Keratinocyte (primary cell): ENCODE measurements around the gene PLBD2. TPM values are rescaled to one million over a fixed set of nuclear protein-coding genes. Genes with fewer than 3 reads are reported as not detected.

Experiments used
- DNase-seq: peaks from one replicate; pipeline ENCODE4 v3.0.0-alpha.2; 2011; ENCODE audit warnings: low read depth, missing footprints, low spot score
- FAIRE-seq: peaks from 2 replicates; lab custom pipeline; 2011; peaks lifted over from hg19 to GRCh38; lab: Jason Lieb, UNC
- H2AFZ ChIP-seq: 2 replicates; pipeline ENCODE4 v1.6.0; 2012; ENCODE audit warnings: low read length, control low read depth, inconsistent platforms; ENCODE audit not compliant: control insufficient read depth
- H3K27ac ChIP-seq: 2 replicates; pipeline ENCODE4 v1.5.1; 2011; ENCODE audit warnings: low read length; ENCODE audit not compliant: control insufficient read depth, insufficient read depth
- H3K27me3 ChIP-seq: 3 replicates; pipeline ENCODE4 v1.6.0; 2011; ENCODE audit warnings: low read length; ENCODE audit not compliant: control insufficient read depth, insufficient read depth; ENCODE audit errors: extremely low read depth
- H3K36me3 ChIP-seq, 2 experiments: 2 replicates in 1 of 2; 3 replicates in 1 of 2; pipeline ENCODE4 v1.5.1; 2011; ENCODE audit warnings: low read length in 2 of 2, mild to moderate bottlenecking in 1 of 2; ENCODE audit not compliant: control insufficient read depth in 2 of 2, insufficient read depth in 2 of 2; ENCODE audit errors: extremely low read depth in 1 of 2
- H3K4me1 ChIP-seq: 3 replicates; pipeline ENCODE4 v1.5.1; 2011; ENCODE audit warnings: low read length; ENCODE audit not compliant: control insufficient read depth, insufficient read depth; ENCODE audit errors: extremely low read depth
- H3K4me2 ChIP-seq: 3 replicates; pipeline ENCODE4 v1.6.0; 2011; ENCODE audit warnings: low read depth, low read length; ENCODE audit not compliant: control insufficient read depth, insufficient read depth; ENCODE audit errors: extremely low read depth
- H3K4me3 ChIP-seq, 3 experiments: fragments of 200-600 bp in 1 of 3; sonication (generic) in 1 of 3; 2 replicates in 2 of 3; 3 replicates in 1 of 3; pipeline ENCODE4 v1.5.1; 2011 to 2016; ENCODE audit warnings: low read length in 3 of 3, mild to moderate bottlenecking in 3 of 3, control low read depth in 2 of 3, inconsistent platforms in 1 of 3, low read depth in 1 of 3, mixed read lengths in 1 of 3, mixed run types in 1 of 3, moderate library complexity in 1 of 3; ENCODE audit not compliant: control insufficient read depth in 2 of 3, insufficient read depth in 2 of 3; ENCODE audit errors: extremely low read depth in 1 of 3
- H3K79me2 ChIP-seq: 2 replicates; pipeline ENCODE4 v1.6.0; 2012; ENCODE audit warnings: low read length; ENCODE audit not compliant: control insufficient read depth, insufficient read depth
- H3K9ac ChIP-seq: 3 replicates; pipeline ENCODE4 v1.6.0; 2011; ENCODE audit warnings: low read length; ENCODE audit not compliant: control insufficient read depth, insufficient read depth; ENCODE audit errors: extremely low read depth
- H3K9me1 ChIP-seq: 3 replicates; pipeline ENCODE4 v1.6.0; 2011; ENCODE audit warnings: low read length; ENCODE audit not compliant: control insufficient read depth, insufficient read depth; ENCODE audit errors: extremely low read depth
- H3K9me3 ChIP-seq: 2 replicates; pipeline ENCODE4 v1.5.1; 2012; ENCODE audit warnings: low read depth, low read length; ENCODE audit not compliant: control insufficient read depth
- H4K20me1 ChIP-seq: 3 replicates; pipeline ENCODE4 v1.6.0; 2011; ENCODE audit warnings: low read length; ENCODE audit not compliant: control insufficient read depth, insufficient read depth; ENCODE audit errors: extremely low read depth
- EZH2 ChIP-seq: IDR thresholded peaks from one replicate; pipeline ENCODE4 v1.6.1; 2012; ENCODE audit warnings: inconsistent platforms, mild to moderate bottlenecking, low read length, moderate library complexity
- dilution Hi-C: fragments of 300-500 bp; cut with MboI; formaldehyde crosslinking; loops from one replicate; pipeline ENCODE4 v1.7.0; 2020; ENCODE audit warnings: low sequenced_read_pairs; ENCODE audit not compliant: extremely low pct_ligation_motif_present
- polyA plus RNA-seq, 5 experiments: library from polyadenylated mRNA; depleted of rRNA in 3 of 5; stranded (reverse) in 3 of 5; stranded (forward) in 1 of 5; unstranded in 1 of 5; fragments of >200 nt; gene quantifications; 1 replicate in 1 of 5; 2 replicates in 3 of 5; 3 replicates in 1 of 5; pipeline versions ENCODE4 v1.2.1 to v1.2.3, GENCODE V29; 2011 to 2012; ENCODE audit warnings: missing spikeins in 2 of 5, low read depth in 1 of 5, low replicate concordance in 1 of 5
- TF ChIP-seq, protein P1 (sequence below), 3 experiments: IDR thresholded peaks in 1 of 3; conservative IDR thresholded peaks in 1 of 3; optimal IDR thresholded peaks in 1 of 3; 2 replicates in 2 of 3; 3 replicates in 1 of 3; pipeline versions ENCODE3 to v1.5.1; 2011; ENCODE audit warnings: low read length in 3 of 3, mild to moderate bottlenecking in 3 of 3, moderate library complexity in 2 of 3, control low read depth in 1 of 3, inconsistent platforms in 1 of 3; ENCODE audit not compliant: insufficient read depth in 2 of 3; ENCODE audit errors: extremely low read depth in 1 of 3

Gene PLBD2
- polyA plus RNA-seq, 1 donor (not counting 4 experiments of a cell fraction or from before 2014, with no cell fraction given): 12.9 TPM

DNA sequence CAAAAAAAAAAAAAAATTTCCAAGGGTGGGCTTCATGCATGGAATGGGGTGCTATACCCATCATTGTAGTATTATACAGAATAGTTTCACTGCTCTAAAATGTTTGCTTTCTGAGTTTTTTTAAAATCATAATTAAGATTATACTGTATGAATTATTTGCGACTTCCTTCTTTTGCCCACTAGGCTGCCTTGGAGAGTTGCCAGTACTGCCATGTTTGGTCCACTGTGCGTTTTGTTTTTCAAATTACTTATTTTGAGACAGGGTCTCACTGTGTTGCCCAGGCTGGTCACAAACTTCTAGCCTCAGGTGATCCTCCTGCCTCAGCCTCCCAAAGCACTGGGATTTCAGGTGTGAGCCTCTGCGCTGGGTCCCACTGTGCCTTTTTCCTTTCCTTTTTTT, 19.9 kb downstream of the PLBD2 start:
- no peak overlapping the region for H3K9ac ChIP-seq
- no peaks in the 10 kb centered on the region for H4K20me1 ChIP-seq
- H3K4me1 ChIP-seq: no peaks in the 10 kb centered on the region
- H3K4me2 ChIP-seq: no peak overlapping the region
- dilution Hi-C loops: no loop called here
- no peaks in the 10 kb centered on the region for H3K79me2 ChIP-seq
- H3K36me3 ChIP-seq: peaks cover 10 to 14% of the 10 kb centered on the region in 2 experiments
- no peak overlapping the region for H2AFZ ChIP-seq
- TF ChIP-seq, protein P1, sequence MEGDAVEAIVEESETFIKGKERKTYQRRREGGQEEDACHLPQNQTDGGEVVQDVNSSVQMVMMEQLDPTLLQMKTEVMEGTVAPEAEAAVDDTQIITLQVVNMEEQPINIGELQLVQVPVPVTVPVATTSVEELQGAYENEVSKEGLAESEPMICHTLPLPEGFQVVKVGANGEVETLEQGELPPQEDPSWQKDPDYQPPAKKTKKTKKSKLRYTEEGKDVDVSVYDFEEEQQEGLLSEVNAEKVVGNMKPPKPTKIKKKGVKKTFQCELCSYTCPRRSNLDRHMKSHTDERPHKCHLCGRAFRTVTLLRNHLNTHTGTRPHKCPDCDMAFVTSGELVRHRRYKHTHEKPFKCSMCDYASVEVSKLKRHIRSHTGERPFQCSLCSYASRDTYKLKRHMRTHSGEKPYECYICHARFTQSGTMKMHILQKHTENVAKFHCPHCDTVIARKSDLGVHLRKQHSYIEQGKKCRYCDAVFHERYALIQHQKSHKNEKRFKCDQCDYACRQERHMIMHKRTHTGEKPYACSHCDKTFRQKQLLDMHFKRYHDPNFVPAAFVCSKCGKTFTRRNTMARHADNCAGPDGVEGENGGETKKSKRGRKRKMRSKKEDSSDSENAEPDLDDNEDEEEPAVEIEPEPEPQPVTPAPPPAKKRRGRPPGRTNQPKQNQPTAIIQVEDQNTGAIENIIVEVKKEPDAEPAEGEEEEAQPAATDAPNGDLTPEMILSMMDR (optimal IDR thresholded peaks at IDR 0.05 in 1 of 3, IDR thresholded peaks at IDR 0.05 in 1 of 3, conservative IDR thresholded peaks at IDR 0.05 in 1 of 3; ENCODE audit: extremely low read depth in 1 of 3, insufficient read depth in 2 of 3, low read length in 3 of 3): no peak
- H3K9me1 ChIP-seq: no peaks in the 10 kb centered on the region
- no peak overlapping the region for H3K27ac ChIP-seq
- H3K4me3 ChIP-seq: no peak overlapping the region
- H3K9me3 ChIP-seq: no peaks in the 10 kb centered on the region
- no peak for DNase-seq
- FAIRE-seq: no peak
- no peaks in the 10 kb centered on the region for H3K27me3 ChIP-seq

DNA sequence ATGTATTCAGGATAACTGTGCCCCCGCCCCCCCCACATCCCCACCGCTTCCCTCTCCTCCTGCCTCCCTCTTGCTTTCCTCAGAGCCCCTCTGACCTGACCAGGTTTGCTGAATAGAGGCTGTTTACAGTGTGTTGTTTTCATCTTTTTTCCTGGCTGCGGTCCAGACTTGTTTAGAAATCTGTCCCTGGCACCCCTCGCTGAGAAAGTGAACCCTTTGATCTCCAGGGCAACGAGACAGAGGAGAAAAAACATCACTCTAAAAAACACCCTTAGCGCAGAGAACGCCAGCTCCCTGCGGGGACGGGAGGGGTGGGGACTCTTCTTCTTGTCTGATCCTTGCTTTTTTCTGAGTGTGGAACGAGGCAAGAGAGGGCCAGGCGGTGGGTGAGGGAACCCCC, 22.8 kb downstream of the PLBD2 start:
- no peak for DNase-seq
- H3K9ac ChIP-seq: no peak overlapping the region

More for the DNA sequence above, 22.8 kb downstream of the PLBD2 start:
- Histone ChIP-seq H3K9me1 (no peaks in the 10 kb centered on the region), H3K9me3 (no peaks in the 10 kb centered on the region), H3K27ac (no peak overlapping the region), H4K20me1 (no peaks in the 10 kb centered on the region), H3K4me1 (no peaks in the 10 kb centered on the region), H2AFZ (no peak overlapping the region), H3K36me3 (peaks cover 0 to 18% of the 10 kb centered on the region in 2 experiments), H3K79me2 (no peaks in the 10 kb centered on the region), H3K4me3 (no peak overlapping the region), H3K27me3 (no peaks in the 10 kb centered on the region), H3K4me2 (no peak overlapping the region)
- dilution Hi-C loops: no loop called here
- TF ChIP-seq, protein P1 (optimal IDR thresholded peaks at IDR 0.05 in 1 of 3, IDR thresholded peaks at IDR 0.05 in 1 of 3, conservative IDR thresholded peaks at IDR 0.05 in 1 of 3; ENCODE audit: extremely low read depth in 1 of 3, insufficient read depth in 2 of 3, low read length in 3 of 3): no peak
- TF ChIP-seq EZH2: no peak
- FAIRE-seq: no peak
